ENCODE results near the gene ST8SIA1.

The ST8SIA1 gene

GRCh38 chr12:22228022-22228875, 106.3 kb downstream of the ST8SIA1 start:
- TF ChIP-seq CTCF (IDR thresholded peaks at IDR 0.05; ENCODE audit: insufficient read depth, low read length, missing control alignments), result no peak
- no peak overlapping the region for H3K4me3 ChIP-seq (ENCODE audit: low read depth, low read length)
- POLR2A ChIA-PET, result interaction anchor here (0.6 to 1.0 kb wide), 3 partner anchors 58 to 127 kb away, joined by 3 read pairs; no protein-coding TSS in a partner anchor
- CTCF ChIA-PET, result no interaction called here
- DNase-seq (ENCODE audit: low read depth, low spot score), result no peak

GRCh38 chr12:22223356-22223755, 111.2 kb downstream of the ST8SIA1 start:
- no peak overlapping the region for H3K4me3 ChIP-seq (ENCODE audit: low read depth, low read length)
- DNase-seq (ENCODE audit: low read depth, low spot score), result no peak
- TF ChIP-seq CTCF (IDR thresholded peaks at IDR 0.05; ENCODE audit: insufficient read depth, low read length, missing control alignments), result no peak
- ChIA-PET POLR2A (no interaction called here), CTCF (no interaction called here)

- no peak for DNase-seq (ENCODE audit: low read depth, low spot score)
- ChIA-PET CTCF (no interaction called here), POLR2A (no interaction called here)
- no peak overlapping the region for H3K4me3 ChIP-seq (ENCODE audit: low read depth, low read length)
- no peak for TF ChIP-seq CTCF (IDR thresholded peaks at IDR 0.05; ENCODE audit: insufficient read depth, low read length, missing control alignments)
These were observed 117.0 kb downstream of the ST8SIA1 start for GRCh38 chr12:22217556-22217955.

GRCh38 chr12:22215467-22216253, 118.8 kb downstream of the ST8SIA1 start:
- DNase-seq (ENCODE audit: low read depth, low spot score), result no peak
- H3K4me3 ChIP-seq (ENCODE audit: low read depth, low read length), result no peak overlapping the region
- ChIA-PET POLR2A (no interaction called here), CTCF (no interaction called here)
- TF ChIP-seq CTCF (IDR thresholded peaks at IDR 0.05; ENCODE audit: insufficient read depth, low read length, missing control alignments), result no peak

- ChIA-PET CTCF (no interaction called here), POLR2A (no interaction called here)
- no peak overlapping the region for H3K4me3 ChIP-seq (ENCODE audit: low read depth, low read length)
- no peak for TF ChIP-seq CTCF (IDR thresholded peaks at IDR 0.05; ENCODE audit: insufficient read depth, low read length, missing control alignments)
- no peak for DNase-seq (ENCODE audit: low read depth, low spot score)
These were observed 123.4 kb downstream of the ST8SIA1 start for GRCh38 chr12:22211128-22211527.

GRCh38 chr12:22209422-22209821, 125.1 kb downstream of the ST8SIA1 start:
- ChIA-PET POLR2A (no interaction called here), CTCF (no interaction called here)
- no peak for TF ChIP-seq CTCF (IDR thresholded peaks at IDR 0.05; ENCODE audit: insufficient read depth, low read length, missing control alignments)
- DNase-seq (ENCODE audit: low read depth, low spot score), result no peak
- H3K4me3 ChIP-seq (ENCODE audit: low read depth, low read length), result no peak overlapping the region
